IPS-18c (cell line): Measurements from ENCODE around the gene TTYH1.
"Not testable (repeated sequence)": the region's sequence is repeated elsewhere in the genome, so short reads cannot be mapped to it uniquely, and the experiment has no call there.

Source experiments
- H3K4me3 ChIP-seq: 2 replicates; pipeline ENCODE4 v1.7.0; 2013; ENCODE audit warnings: low read depth, mild to moderate bottlenecking, low read length, moderate library complexity; ENCODE audit not compliant: insufficient read depth
- H3K9me3 ChIP-seq: one replicate; pipeline ENCODE4 v1.6.1; 2013; ENCODE audit warnings: mild to moderate bottlenecking, low read length, moderate library complexity; ENCODE audit not compliant: control insufficient read depth, insufficient read depth

The TTYH1 gene

DNA sequence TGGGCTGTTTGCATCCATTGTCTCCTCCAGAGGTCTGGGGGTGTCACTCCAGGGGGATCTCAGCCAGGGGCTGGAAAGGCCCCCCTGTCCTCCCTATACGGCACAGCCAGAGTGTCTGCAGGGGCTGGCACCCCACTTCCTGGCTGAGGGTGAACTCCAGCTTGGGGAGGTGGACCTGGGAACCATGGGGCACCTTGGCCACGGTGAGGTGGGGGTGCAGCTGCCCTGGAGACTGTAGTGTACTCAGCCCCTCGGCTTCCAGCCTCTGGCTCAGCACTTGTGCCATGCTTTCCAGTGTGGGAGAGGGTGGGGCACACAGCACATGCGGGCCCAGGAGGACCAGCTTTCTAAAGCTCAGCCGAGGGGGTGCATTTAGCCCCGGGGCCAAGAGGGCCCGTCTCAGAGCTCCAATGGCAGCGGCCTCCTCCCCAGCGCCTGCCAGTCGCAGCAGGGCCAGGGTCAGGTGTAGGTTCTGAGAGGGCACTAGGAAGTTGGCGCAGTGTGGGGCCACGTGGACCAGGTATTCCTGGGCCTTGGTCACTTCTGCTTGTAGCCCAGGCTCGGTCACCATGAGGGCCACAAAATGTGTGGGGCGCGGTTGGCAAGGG lies 46.9 kb downstream of the TTYH1 start:
- peak overlapping the region; percentile 81 for H3K4me3 ChIP-seq

DNA sequence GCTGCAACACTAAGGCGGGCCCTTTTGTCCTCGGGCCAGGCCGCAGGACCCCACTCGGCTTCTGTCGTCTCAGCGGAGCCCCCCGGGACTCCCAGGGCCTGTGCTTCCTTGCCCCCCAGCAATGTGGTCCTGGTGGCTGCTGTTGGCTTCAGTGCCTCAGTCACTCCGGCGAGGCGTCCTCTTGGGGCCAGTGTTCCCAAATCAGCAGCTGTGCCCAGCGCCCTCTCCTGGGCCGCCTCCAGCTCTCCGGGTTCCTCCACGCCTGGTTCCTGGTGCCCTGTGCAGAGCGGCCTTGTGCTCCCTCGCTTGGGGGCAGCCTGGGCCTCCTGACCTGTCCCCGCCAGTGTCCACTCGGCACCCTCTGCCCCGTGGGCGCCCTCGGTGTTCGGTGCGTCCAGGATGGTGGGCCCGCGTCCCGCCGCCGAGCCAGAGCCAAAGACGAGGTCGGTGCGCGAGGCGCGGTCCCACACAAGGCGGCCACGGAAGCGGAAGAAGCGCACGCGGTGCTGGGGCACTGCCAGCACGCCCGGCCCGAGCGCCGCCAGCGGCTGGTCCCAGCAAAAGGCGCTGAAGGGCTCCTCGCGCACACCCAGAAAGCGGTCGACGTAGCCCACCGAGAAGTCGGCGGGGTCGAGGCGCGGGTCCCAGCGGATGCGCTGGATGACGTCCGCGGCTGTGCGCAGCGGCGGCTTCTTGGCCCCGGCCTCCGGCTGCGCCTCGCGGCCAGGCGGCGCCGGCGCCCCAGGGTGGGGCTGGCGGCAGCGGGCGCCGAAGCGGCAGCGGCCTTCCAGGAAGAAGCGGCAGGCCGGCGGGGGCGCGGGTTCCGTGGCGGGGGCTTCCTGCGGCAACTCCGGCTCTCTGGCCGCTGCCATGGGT lies 47.6 kb downstream of the TTYH1 start:
- Histone ChIP-seq H3K4me3 (peak overlapping the region; percentile 81), H3K9me3 (no peaks in the 10 kb centered on the region)

More for the DNA sequence above, 46.9 kb downstream of the TTYH1 start:
- no peaks in the 10 kb centered on the region for H3K9me3 ChIP-seq

DNA sequence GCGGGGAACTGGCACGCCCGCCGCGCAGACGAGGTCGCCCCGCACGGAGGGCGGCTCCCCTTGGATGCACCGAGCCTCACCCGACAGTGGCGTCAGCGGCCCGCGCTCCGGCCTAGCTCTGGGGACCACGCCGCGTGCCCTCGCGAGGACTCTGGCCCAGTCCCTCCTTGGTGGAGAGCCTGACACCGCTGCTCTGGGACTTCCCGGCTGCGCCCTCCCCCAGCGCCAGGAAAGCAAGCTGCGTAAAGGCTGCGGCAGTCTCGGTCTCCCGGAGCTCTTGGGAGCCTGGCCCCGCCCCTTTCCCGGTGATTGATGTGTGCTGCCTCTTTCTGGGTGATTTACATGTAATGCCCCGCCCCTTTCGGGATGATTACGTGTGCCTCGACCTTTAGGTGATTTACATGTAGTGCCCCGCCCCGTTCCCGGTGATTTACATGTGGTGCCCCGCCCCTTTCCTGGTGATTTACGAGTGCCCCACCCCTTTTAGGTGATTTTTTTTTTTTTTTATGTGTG lies 48.3 kb downstream of the TTYH1 start, which contains the start of gene LENG9:
TSS of gene LENG9 (minus strand) at position 248 of the 513 bp plus-strand sequence. CDS start 252 bp downstream, outside the sequence.
- Histone ChIP-seq H3K9me3 (no peaks in the 10 kb centered on the region), H3K4me3 (peak within 1 kb of the TSS; percentile 81)

DNA sequence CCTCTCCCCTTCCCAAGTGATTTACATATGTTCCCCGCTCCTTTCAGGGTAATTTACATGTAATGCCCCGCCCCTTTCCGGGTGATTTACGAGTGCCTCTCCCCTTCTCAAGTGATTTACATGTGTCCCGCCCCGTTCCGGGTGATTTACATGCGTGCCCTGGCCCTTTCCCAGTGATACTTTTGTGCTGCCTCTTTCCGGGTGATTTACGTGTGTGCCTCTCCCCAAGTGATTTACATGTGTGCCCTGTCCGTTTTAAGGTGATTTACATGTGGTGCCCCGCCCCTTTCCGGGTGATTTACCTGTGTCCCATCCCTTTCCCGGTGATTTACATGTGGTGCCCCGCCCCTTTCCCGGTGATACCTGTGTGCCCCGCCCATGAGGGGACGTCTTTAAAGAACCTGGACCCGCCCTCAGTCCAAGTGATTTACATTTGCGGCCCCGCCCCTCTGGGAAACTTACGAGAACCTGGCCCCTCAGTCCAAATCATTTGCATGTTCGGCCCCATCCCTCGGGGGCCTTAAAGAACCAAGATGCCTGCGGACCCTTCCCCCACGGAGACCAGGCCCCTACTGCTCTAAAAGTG lies 48.9 kb downstream of the TTYH1 start:
- H3K9me3 ChIP-seq = no peaks in the 10 kb centered on the region
- peak overlapping the region; percentile 81 for H3K4me3 ChIP-seq

DNA sequence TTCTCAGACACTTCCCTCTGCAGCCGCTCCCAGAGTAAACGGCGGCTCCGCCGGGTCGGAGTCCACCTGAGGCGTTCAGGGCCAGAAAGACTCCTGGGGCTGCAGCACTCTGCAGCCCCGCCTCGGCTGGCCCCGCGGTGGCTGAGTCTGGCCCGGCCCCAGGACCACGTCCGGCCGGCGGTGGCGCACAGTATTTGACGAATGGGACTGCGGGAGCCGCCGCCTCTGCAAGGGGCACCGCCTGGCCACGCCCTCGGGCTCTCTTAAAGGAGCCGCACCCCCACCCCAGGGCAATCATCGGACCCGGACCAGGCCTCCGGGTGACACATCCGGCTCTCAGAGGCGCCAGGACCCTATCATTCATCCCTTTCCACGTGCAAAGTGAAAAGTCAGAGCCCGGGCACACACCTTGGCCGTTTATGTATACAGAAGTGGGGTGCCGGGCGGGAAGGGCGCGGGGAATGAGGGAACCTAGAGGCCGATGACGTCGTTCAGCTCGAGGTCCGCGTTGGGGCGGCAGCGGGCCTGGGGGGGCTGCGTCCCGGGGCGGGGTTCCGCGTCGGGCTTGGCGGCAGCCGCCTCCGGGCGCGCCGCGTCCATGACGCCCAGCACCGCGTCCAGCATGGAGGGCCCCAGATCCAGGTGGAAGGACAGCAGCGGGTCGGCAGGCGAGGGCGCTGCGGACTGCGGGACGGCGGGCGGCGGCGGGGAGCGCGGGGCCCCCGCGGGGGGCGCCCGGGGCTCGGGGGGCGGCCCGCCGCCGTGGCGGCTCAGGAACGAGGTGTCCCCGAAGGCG lies 49.6 kb downstream of the TTYH1 start:
- Histone ChIP-seq H3K4me3 (peak overlapping the region; percentile 81), H3K9me3 (no peaks in the 10 kb centered on the region)

DNA sequence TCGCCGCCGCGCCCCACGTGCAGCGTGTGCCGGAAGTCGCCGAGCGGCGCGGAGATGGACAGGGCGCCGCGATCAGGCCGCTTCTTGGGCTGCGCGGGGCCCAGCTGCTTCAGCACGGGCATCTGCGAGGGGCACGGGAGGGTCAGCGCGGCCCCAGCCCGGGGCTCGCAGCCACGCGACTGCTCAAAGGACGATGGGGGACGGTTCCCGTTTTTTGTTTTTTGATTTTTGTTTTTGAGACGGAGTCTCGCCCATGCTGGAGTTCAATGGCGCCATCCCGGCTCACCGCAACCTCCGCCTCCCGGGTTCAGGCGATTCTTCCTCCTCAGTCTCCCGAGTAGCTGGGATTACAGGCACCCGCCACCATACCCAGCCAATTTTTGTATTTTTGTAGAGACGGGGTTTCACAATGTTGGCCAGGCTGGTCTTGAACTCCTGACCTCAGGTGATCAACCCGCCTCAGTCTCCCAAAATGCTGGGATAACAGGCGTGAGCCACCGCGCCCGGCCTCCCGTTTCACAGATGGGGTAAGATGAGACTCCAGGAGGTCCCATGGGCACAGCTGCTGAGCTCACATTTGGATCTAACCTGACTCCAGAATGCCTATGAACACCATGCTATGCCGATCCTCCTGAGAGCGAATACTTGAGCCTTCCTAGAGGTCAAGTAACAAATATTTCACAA lies 50.3 kb downstream of the TTYH1 start:
- H3K4me3 ChIP-seq = no peak overlapping the region; the same call in 1 of the 2 replicates
- H3K9me3 ChIP-seq = no peaks in the 10 kb centered on the region

DNA sequence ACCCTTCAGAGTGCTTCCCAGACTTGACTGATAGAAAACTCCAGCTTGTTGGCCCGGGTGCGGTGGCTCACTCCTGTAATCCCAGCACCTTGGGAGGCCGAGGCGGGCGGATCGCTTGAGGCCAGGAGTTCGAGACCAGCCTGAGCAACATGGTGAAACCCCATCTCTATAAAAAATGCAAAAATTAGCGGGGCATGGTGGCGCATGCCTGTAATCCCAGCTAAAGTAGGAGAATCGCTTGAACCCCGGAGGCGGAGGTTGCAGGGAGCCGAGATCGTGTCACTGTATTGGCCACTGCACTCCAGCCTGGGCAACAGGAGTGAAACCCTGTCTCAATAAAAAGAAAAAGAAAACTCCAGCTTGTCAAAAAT lies 50.8 kb downstream of the TTYH1 start:
- H3K4me3 ChIP-seq, H3K9me3 ChIP-seq: not testable (repeated sequence)

DNA sequence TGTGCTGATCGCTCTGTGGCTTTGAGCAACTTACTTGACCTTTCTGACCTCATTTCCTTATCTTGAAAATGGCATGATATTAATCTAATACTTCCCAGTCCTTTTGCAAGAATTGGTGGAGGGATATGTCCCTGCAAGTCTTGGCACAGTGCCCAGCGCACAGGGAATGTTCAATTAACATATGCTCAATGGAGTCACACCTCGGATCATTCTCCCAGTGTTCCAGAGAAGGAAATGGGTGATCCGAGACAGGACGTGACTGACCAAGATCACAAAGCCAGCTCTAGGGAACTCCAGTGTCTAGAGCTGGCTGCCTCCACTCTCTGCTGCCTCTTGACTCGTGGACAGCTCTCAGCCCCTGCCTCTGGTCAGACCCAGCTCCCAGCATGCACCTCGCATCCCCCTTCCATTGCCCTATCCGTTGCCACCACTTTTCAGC lies 54.3 kb downstream of the TTYH1 start:
- H3K9me3 ChIP-seq = no peaks in the 10 kb centered on the region
- no peak overlapping the region for H3K4me3 ChIP-seq

DNA sequence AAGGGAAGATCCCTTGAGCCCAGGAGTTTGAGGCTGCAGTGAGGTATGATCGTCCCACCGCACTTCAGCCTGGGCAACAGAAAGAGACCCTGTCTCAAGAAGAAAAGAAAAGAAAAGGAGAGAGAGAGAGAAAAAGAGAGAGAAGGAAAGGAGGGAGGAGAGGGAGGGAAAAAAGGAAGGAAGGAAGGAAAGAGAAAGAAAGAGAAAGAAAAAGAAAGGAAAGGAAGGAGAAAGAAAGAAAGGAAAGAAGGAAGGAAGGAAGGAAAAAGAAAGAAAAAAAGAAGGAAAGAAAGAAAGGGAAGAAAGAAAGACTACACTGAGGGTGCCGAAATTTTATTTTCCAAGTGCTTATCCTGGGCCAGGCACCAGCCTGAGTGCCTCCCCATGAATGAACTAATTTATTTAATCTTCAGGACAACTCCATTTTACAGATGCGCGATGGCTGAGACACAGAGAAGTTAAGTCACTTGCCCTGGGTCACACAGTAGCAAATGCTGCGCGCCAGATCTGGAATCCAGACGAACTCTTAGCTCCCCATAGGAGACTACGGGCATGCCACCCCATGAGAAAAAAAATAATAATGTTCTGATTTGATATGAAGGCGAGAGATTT lies 55.1 kb downstream of the TTYH1 start:
- H3K4me3 ChIP-seq = no peak overlapping the region
- H3K9me3 ChIP-seq = no peaks in the 10 kb centered on the region

DNA sequence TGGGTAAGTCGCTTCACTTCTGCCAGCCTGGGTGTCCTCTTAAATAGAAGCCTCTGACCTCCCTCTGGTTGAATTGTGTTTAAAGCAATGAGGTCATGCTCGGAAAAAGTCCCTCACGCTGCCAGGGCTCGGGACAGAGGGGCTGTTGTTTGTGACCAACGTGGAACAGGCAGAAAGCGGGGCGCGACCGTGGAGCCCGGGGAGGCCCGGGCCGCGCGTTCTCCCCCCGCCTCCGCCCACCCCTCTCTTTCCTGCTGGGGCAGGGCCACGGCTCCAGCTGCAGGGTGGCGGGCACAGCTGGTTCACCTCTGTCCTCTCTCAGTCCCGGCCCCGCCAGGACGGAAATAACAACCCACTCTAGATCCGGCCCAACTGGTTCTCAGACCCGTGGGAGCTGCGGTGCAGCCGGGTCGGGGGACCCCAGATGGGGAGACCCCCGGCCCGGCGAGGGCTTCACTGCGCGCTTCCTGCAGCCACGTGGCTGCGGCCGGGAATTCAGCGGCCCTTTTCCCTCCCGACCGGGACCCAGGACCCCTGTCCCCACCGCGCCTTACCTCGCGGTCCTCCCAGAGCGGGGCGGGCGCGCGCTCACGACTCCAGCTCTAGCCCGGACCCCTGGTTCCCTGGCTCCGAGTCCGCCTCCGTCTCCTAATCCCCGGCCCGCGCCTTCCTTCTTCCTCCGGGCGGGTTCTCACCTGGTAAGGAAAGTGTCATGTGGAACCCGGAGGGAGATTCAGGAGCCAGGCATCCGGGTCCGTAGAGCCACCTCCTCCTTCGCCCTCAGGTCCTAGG lies 55.9 kb downstream of the TTYH1 start:
- peak overlapping the region; percentile 46 for H3K4me3 ChIP-seq

DNA sequence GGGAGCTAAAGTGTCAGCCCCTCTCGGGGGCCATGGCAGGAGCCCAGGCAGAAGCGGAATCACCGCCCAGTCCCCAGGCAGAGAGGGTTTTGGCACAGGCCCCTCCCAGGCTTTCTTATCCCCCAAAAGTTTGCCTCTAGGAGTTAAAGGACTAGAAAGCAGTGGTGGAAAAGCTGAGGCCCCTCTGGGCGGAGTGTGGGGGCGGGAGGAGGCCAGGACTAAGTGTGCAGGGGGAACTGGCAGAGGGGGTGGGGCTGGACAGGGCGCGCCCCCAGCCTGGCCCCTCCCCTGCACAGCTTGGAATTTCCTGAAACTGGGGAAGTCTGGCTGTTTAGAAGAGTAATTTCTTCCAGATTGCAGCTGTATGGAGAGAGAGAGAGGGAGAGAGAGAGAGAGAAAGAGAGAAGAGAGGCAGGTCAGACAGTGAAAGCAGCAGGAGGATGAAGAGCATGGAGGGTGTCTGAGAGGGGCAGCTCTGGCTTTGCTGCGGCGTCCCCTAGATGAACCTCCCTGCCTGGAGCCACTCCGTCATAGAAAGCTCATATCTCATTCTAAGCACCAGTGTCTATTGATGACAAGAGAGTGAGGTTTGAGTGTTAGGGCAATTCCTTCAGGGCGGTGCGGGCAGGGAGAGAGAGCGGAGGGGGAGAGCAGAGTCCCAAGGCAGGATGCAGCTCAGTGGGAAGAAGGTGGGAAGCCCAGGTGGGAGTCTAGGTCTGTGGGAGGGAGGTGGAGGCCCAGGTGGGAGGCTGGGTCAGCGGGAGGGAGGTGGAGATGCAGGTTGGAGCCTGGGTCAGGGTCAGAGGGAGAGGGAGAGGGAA lies 58.0 kb downstream of the TTYH1 start, which contains the start of gene CDC42EP5:
TSS of gene CDC42EP5 (minus strand) at position 226 of the 821 bp plus-strand sequence. CDS start 7,749 bp downstream, outside the sequence.
- Histone ChIP-seq H3K9me3 (no peaks in the 10 kb centered on the region), H3K4me3 (peak within 1 kb of the TSS; percentile 24)

More for the DNA sequence above, 55.9 kb downstream of the TTYH1 start:
- no peaks in the 10 kb centered on the region for H3K9me3 ChIP-seq

DNA sequence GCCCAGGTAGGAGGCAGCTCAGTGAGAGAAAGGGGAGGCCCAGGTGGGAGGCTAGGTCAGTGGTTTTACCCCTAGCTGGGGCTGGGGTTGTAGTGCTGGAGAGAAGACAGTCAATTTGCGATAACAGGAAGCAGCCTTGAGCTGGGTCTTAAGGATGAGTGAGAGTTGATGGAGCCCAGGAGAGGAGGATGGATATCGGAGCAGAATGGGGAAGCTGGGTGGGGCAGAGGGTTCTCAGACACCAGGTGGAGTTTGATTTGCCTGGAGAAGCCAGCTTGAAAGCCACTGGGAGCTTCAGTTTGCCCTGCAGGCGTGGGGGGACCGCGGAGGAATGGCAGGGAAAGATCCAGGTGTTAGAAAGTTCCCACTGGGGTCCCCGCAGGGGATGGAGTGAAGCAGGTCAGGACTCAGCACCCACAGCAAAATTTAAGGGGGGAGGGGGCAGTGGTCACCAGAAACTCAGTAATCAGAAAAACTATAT lies 58.7 kb downstream of the TTYH1 start:
- Histone ChIP-seq H3K4me3 (no peak overlapping the region), H3K9me3 (no peaks in the 10 kb centered on the region)

DNA sequence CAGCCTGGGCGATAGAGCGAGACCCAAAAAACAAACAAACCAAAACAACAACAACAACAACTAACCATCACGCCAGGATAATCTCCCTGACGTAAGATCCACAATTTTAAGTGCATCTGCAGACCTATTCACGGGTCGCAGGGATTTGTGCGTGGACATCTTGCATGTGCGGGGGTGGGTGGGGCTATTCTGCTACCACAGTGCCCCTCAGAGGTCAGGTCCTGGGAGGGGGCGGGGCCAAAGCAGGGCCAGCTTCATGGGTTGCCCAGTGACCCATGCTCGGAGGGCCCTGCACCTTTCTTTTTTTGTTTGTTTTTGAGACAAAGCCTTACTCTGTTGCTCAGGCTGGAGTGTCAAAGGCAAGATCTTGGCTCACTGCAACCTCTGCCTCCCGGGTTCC lies 60.4 kb downstream of the TTYH1 start:
- Histone ChIP-seq H3K9me3 (no peaks in the 10 kb centered on the region), H3K4me3 (no peak overlapping the region)

DNA sequence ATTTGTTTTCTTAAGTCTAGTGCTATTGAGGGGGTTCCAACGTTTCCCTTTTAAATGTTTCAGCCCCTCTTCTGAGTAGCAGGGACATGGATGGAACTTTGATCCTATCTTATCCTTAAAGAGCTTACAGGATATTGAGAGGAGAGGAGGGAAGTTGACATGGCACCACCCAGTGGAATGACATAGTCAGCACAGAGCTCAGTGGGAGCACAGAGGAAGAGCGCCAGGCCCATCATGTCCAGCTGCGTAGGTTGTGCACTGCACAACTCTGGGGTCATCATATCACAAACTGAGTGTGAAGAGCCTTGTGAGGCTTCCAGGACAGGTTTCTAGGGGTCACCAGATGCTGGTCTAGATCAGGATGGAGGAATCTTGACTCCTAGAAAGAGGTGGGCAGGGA lies 62.4 kb downstream of the TTYH1 start:
- Histone ChIP-seq H3K9me3 (no peaks in the 10 kb centered on the region), H3K4me3 (no peak overlapping the region)
